GM04504 (cell line): ENCODE results near the gene TTYH2.

Source experiments
- DNase-seq: peaks from one replicate; pipeline ENCODE4 v3.0.0-alpha.2; 2012; ENCODE audit warnings: low read depth

The TTYH2 gene

DNA sequence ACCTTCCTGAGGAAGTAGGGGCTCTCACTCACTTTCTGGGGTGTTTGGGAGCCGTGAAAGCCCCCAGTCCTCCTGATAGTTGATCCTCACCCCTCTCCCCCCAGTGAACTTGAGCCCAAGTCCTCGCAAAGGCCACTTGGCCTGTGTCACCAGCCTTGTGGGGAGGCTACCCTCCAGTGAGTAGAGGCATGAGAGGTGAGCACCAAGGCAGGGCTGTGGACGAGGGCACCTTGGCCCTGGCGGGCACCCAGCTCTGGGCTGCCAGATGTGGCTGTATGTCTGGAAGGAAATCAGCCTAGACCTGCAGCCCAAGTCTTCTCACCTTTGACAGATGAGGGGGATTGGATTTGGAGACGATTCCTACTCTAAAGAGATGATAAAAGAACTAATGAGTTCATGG lies 3.1 kb downstream of the TTYH2 start:
- no peak for DNase-seq

DNA sequence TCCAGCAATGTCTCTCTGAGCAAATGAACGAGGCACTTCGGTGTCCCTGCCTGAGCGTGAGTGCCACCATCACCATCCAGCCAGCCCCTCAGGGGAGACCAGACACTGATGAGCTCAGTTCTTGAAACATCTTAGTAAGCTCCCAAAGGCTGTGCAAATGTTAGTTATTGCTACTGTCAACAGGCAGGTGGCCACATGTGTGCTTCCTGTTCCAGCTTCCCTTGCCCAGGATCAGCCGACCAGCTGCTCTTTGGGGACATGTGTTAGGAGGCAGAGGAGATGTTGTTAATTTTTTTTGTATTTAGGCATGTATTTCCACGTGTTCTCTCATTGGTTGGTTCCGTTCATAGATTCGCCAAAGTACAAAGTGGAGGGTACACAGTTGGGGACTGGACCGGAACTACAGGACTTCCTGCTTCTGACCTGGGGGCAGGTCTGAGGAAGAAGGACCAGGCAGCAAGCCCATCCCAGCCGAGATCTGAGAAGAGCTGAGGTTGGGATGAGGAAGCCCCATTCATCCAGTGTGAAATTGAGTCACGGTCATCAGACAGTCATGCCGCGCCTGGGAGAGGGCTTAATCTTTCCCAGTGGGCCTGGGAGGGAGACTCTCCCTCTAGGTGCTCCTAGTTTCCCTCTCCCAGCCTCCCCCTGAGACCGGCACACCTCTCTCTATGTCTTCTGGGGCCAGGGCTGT lies 3.8 kb downstream of the TTYH2 start:
- no peak for DNase-seq

DNA sequence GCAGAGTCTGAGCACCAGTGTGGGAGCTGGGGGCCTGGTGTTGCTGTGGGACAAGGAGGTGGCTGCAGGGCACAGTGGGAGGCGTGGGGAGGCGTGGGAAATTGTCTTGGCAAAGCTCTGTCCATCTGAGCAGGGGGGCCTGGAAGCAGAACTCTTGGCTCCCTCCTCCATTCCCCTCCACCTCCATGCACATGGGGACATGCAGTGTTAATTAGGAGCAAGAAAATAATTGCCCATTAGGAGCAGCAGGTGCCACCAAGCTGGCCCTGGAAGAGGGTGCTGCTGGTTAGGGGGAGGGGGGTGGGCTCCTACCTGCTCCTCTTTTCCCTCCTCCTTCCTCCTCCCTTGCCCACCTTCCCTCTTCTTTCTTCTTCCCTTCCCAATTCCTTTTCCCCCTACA lies 4.5 kb downstream of the TTYH2 start:
- DNase-seq: no peak

DNA sequence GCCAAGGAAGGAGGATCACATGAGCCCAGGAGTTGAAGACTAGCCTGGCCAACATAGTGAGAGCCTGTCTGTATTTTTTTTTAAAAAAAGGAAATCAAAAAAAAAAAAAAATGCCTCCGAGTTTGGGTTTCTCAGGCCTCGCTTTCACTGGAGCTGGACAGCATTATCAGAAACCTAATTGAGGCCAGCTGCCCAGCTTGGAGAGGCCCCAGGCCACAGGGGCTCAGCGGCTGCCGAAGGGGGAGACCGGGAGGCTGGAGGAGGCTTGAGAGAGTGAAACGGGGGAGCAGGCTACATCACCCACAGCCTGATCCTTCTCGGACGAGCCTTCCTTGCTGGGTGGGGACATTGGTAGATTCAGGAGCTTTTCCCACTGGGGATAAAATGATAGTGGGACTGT lies 5.1 kb downstream of the TTYH2 start:
- DNase-seq: no peak

DNA sequence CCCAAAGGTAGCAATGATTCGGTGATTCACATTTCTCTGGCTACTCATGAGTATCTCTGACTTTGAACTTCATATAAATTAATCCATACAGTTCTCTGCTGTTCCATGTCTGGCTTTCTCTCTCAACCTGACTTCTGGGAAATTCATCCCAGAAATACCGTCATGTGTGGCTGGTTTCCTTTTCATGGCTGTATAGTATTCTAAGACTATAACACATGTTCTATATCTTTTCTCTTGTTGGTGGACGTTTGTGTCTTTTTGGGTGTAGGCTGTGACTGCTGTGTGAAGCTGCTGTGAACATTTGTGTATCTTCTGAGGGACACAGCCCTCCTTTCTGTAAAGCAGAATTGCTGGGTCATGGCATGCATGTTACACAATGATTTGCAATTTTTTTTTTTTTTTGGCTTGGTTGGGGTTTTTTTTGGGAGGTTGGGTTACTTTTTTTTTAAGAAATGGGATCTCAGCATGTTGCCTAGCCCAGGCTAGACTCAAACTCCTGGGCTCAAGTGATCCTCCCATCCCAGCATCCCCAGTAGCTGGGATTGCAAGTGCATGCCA lies 6.3 kb downstream of the TTYH2 start:
- DNase-seq: no peak

DNA sequence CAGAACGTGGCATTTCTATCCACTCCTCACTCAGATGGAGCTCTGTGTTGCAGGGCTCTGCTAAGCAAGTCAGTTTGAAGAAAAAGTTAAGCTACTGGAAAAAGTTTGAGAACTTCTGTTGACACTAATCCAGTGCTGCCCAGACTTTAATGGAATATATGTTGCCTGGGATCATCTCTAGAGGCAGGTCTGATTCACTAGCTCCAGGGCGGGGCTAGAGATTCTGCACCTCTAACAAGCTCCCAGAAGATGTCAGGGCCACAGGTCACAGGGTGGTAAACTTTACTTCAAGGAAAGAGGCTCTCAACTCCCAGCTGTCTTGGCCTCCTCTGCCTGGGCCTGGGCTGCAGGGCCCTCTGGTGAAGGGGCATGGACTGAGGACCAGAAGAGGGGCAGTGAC lies 6.8 kb downstream of the TTYH2 start:
- no peak for DNase-seq

DNA sequence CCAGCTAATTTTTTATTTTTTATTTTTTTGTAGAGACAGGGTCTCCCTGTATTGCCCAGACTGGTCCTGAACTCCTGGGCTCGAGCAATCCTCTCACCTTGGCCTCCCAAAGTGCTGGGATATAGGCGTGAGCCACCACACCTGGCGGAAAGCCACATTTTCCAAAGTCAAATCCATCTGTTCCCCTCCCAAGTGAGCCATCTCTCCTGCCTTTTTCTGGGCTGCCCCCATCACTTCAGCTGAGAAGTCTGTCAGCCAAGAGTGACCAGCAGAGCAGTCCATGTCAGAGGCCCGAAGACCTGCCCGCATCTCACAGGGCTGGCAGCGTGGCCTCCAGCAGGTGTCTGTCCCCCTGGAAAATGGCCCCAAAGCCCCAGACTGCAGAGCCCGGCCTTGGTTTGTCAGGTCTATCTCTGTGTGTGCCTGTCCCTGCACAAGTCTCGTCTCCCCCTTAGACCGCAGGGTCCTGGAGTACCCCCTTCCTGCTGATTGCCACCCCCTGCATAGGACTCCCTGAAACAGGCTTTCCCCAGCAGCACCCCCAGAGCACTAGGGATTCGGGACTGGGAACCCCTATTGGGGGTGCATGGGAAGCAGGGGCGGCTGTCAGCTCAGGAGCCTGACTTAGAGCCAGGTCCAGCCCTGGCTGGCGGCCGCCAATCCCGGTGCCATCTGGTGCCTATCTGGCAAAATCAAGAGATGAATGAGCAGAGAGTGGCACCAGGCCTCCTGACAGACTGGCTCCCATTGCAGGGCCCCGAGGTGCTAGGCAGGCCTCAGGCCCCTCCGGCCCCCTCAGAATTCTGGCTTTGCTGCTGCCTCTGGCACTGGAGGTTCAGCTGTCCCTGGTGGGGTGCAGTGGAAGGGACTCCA lies 7.8 kb downstream of the TTYH2 start:
- no peak for DNase-seq

DNA sequence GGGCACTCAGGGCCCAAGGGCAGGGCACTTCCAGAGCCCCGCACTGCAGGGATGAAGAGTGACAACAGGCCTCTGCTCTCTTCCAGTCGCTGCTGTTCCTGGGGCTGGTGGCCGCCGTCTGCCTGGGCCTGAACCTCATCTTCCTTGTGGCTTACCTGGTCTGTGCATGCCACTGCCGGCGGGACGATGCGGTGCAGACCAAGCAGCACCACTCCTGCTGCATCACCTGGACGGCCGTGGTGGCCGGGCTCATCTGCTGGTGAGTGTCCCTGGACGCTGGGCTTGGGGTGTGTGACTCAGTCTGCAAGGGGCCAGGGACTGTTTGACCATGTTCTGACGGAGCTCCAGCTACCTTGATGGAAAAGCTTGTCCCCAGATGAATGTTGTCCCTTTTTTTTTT lies 9.0 kb downstream of the TTYH2 start:
- no peak for DNase-seq

DNA sequence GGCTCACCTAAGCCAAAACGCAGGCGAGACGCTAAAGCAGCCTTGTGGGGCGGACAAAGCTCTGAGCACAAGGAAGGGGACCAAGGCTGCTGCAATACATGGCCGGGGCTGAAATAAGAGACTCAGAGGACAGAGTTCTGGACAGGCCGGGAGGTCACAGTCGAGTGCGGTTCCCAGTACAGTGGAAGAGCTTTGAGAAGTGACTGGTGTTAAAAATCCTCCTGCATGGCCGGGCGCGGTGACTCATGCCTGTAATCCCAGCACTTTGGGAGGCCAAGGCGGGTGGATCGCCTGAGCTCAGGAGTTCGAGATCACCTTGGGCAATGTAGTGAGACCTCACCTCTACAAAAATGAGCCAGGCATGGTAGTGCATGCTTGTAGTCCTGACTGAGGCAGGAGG lies 10.5 kb downstream of the TTYH2 start:
- no peak for DNase-seq

DNA sequence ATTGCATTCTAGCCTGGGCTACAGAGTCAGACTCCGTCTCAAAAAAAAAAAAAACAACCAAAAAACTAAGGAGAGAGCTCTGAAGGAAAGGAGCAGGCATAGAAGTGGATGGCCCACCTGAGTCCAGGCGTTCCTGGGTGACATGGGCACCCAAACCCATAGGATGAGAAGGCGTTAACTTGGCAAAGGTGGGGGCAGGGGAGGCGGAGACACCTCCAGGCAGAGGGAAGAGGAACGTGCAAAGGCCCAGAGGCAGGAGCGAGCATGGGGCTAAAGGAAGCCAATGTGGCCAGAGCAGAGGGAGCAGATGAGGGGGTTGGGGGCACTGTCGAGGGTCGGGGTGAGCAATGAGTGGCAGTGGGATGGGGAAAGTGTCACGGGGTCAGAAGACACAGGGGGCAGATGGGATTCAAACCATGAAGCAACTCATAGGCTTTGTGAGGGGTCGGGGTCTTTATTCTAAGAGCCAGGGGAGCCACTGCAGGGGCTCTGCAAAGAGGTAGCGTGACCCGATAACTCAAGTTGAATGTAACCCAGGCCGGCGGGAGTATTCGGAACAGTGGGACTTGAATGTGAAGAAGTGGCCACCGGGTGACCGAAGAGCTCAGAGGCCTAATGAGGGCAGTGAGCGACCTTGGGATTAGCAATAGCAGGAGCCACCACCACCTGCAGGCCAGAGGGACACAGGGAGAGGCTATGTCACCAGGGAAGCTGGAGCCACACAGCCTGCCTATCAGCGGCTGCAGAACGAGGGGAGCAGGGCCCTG lies 11.8 kb downstream of the TTYH2 start:
- no peak for DNase-seq

DNA sequence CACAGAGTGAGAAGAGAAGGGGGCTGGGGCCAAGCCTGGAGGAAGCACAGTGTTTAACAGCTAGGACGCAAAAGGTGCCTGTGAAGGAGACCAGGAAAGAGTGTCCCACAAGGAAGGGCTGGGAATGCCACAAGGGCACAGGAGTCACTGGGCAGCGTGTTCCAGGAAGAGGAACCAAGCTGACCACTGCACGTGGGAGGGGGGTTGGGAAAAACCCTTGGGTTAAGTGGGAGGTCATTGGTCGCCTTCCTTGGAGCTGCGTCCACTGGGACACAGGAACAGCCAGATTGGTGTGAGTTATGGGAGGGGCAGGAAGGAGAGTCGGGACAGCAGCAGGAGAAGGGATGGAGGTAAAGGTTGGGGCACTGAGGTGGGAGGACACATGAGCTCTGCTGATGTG lies 12.9 kb downstream of the TTYH2 start:
- DNase-seq: no peak

DNA sequence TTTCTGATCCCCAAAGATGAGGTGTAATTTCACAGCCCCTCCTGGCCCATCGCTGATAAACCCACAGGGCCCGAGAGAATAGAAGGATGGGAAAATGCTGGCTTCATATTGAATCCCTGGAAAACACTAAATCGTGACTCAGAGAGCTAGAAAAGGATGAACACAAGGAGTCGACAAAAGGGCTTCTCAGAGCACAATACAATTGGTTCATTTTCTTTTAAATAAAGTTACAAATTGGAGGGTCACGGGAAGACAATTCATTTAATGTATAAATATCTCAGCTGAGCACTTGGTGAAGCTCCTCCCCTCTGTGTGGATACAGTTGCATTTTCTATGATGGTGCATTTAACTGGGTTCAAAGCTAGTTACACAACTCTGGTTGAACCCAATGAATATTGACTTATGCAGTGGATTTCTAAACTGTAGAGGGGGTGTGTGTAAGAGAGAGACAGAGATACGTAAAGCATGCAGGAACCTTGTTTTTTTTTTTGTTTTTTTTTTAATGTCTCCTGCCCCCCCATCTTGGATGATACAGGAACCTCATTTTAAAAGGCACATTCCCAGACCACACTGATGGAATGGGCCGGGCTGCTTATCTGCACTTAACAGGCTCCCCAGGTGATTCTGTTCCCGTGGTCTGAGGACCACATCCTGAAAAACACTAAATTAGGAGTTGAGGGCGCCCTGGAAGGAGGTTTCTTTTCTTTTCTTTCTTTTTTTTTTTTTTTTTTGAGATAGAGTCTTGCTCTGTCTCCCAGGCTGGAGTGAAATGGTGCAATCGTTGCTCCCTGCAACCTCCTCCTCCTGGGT lies 14.1 kb downstream of the TTYH2 start:
- DNase-seq: no peak

DNA sequence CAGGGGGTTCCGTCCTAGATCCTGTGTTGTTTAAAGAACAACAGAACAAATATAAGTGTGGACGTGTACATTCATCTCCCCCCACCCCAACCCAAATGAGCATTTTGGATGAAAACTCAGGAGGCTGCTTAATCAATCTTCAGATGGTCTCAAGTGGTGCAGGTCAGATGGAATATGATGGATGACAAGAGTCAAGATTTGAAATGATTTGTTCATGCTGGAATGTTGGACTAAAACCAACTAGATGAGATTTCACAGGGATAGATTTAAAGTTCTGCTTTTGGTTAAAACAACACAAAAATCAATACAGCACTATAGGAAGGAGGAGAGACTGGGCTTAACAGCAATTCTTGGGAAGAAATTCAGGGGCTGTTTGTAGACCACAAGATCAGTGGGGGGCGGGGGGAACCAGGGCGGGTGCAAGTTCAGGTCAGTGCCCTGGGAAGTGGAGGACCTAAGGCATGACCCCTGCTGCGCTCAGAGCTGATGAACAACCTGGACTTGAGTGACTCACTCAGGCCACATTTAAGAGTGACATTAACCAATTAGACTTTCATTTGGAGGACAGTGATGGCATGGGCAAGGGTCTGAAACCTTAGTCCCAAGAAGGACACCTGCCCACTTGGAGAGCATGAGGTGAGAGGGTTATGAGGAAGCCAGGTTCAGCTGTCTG lies 15.1 kb downstream of the TTYH2 start:
- no peak for DNase-seq

DNA sequence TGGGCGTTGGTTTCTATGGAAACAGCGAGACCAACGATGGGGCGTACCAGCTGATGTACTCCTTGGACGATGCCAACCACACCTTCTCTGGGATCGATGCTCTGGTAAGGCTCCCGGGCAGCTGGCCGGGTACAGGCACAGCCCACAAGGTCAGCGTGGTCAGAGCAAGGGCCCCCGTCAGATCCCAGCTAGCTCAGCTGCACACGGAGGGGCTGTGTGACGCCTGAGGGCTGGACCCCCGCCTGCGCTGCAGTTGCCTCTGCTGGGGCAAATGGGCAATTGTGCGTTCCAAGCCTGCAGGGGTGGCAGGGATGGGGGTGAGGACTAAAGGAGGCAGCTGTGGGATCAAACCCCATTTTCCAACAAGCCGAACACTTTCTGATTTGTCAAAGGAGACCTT lies 17.5 kb downstream of the TTYH2 start:
- no peak for DNase-seq

DNA sequence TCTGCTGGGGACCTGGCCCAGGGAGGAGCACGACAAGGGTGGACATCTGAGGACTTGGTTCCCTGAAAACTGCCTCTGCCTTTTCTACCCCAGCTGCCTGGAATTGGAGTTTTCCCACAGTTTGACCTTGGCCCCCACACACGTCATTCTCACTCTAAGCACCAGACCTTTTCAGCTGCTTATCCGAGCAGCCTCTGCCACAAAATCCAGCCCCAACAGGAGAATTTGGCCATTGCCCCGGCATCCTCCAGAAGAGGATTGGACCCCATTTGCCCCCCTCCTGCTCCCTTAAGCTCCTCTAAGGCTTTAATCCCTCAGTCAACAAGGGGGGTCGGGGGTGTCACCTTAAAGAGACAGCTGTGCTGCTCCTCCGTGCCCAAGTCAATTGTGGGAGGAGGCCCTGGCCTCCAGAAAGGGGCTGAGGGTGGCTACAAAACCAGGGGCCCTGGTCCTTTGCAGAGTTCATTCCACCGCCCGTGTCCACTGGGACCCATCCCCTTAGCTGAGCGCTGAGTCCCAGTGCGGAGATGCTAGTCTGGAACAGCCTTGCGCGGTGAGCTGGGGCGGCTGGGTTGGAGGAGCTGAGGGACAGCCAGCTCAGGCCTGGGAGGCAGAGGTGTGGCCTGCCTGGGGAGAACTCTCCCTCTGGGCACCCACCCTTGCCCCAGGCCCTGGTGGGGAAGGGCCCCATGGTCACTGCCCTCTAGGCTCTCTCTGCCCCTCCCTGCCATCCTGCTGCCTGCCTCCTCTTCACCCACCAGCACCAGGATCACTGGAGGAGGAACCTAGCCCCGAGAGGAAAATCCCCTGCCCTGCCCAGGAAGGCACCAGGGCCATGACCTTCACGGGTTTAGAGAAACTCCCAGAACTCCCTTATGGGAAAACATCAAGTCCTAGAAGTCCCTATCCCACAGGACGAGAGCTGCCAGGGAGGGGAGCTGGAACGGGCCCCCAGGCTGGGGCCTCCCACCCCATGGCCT lies 18.8 kb downstream of the TTYH2 start:
- DNase-seq: no peak

DNA sequence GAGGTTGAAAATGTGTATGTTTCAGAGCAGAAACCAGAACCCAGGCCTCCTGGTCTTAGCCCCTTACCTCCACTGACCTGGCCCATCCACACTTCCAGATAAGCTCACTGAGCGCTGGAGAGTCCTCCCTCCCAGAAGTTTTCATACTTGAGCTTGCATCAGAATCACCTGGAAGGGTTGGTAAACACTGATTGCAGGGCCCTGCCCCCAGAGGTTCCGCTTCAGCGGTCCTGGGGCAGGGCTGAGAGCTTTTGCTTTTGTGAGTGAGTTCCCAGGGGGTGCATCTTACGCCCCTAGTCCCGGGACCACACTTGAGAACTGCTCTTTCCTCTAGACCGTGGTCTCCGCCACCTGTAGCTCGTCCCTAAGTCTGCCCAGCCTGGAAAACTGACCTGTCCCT lies 20.6 kb downstream of the TTYH2 start:
- DNase-seq: no peak

DNA sequence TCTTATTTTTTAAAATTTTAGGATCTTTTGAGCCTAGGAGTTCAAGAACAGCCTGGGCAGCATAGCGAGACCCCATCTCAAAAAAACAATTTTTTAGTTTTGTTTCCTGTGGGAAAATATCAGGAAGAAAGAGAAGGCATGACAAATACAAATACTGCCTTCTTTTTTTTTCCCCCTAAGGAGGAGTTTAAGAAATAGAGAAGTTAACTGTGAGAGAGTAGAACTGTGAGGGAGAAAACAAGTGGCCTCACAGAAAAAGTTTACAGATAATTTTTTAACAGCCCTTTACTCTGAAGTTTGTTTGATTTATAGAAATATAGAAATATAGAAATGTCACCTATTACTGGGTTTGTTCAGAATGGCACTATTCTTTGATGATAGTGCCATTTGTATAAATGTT lies 21.1 kb downstream of the TTYH2 start:
- DNase-seq: no peak

DNA sequence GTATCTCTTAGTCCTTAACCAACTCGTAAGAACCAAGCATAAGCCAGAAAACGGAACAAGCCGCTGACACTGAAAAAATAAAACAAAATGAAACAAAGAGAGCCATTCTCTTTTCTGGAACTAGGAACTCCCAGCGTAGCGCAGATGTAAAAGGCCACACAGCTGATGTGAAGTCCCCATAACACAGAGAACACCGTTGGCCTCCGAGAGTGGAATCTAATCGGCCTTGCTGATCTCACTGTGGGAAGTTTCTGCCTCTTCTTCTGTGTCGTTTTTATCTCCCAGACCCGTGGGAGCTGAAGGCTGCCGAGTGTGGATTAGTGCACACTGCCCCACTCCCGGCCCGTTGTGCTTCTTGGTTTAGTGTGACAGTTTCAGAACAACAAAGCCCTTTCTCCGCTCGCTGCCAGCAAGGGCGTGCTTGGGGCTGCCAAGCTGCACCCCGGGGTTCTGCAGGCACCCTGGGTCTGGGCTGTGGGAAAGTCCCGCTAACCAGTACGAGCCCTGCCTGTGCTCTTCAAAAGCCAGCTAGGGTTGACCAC lies 21.7 kb downstream of the TTYH2 start:
- no peak for DNase-seq

DNA sequence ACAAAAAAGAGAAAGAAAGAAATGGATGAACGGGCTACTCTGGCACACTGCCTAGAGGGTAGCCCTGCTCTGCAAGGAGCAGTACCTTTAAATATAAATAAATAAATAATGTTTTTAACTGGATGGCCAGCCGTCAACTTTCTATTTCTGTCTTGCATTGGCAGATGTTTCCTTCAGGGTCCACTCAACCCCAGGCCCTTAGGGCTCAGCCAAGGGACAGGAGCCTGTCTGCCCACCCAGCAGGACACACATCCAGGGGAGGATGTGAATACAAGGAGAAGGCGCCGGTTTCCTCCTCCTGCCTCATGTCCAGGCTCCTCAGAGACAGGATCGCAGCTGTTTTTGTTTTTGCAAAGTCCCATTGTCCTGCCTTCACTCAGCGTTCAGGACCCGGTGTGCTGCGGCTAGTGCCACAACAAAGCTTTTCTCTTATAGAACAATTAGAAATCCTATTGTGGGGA lies 22.6 kb downstream of the TTYH2 start:
- DNase-seq: no peak

DNA sequence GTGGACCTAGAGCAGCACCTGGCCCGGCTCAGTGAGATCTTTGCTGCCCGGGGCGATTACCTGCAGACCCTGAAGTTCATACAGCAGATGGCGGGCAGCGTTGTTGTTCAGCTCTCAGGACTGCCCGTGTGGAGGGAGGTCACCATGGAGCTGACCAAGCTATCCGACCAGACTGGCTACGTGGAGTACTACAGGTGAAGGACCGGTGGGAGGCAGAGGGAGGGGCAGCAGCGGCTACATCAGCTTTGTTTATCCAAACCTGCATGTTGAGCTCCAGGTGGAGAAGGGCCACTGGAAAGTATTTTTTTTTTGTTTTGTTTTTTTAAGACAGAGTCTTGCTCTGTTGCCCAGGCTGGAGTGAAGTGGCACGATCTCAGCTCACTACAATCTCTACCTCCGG lies 23.9 kb downstream of the TTYH2 start:
- no peak for DNase-seq
